GM21786 (cell line): ENCODE results near the gene CA10.

Experiments used
- ATAC-seq: cut with Tn5 transposase; IDR thresholded peaks from one replicate; pipeline ENCODE4 v1.9.1; 2021; ENCODE audit not compliant: unreplicated experiment

Gene CA10

DNA sequence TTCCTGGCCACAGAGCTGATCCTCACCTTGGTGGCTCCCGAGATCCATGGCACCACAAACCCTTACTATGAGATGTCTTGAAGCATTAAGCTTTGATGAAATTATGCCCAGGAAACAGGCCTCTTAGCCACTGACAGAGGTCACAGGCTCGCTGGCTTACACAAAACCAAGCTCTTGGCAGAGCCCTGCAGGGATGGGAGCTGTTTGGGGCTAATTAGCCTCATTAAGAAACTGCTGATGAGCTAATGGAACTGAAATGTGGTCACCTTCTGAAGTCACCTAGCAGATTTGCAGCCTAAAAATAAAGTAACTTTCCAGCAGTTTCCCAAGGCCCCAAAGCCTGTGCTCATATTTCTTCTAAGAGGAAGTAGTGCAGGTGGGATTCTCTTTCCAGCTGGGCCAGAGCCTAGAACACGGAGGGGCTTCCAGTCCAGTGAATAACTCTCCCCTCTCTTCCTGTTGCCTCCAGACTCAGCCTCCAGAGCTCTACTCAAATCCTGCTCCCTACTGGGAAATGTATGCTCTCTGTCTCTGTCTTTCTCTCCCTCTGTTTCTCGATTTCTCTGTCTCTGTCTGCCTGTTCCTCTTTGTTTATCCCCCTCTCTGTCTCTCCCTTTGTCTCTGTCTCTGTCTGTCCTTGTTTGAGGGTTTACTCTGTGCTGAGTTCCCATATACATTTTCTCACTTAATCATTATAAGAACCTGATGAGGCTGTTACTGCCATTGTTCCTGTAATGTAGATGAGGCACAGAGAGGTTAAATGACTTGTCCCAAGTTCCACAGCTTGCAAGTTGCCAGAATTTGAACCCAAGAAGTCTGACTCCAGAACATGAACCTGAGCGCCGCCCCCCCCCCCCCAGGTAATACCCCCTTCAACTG is 338.9 kb downstream of the CA10 start:
- ATAC-seq: no peak

DNA sequence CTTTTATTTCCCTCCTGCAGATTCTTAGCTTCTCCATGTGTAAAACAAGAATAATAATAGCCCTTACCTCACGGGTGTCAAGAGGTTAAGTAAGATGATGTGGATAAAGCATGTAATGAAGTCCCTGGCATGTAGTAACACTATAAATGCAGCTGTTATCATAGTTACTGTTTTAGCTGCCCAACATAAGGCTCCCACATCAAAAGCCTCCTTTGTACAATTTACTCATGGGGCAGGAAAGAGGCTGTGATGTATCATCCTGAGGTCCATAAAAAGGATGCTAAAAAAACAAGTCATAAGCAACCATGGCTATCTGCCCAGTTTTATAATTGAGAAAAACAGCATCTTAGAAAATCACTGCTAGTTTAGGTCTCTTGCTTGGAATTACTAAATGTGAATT is 339.7 kb downstream of the CA10 start:
- no peak for ATAC-seq

DNA sequence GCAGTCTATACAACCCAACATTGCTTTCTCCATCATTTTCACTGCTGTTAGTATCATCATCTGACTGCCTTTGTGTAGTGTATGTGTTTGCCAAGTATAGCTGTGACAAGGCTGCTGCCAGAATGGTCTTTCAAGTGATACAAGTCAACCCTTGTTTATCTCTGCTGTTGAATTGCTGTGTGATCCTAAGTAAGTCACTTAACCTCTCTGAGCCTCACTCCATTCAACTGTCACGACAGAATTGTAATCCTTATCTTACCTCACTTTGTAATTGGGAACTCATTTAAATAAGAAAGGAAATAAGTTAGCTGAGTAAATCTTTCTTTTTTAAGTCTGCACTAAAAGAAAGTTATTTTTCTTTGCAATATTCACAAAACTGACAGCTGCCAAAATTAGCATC is 340.6 kb downstream of the CA10 start:
- ATAC-seq: no peak

DNA sequence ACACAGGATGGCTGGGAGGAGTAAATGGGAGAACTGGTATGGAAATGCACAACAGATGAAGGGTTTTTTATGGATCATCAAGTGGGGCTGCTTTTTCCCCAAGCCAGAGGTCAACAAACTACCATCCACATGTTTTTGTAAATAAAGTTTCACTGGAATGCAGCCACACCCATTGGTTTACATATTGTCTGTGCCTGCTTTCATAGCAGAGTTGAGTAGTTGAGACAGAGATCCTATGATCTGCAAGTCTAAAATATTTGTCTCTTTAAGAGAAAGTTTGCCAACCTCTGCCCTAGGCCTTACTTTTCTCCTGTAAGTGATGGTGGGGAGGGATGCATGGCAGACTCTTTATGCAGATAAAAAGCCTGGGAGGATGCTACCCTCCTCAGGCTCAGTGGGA is 341.4 kb downstream of the CA10 start:
- no peak for ATAC-seq

DNA sequence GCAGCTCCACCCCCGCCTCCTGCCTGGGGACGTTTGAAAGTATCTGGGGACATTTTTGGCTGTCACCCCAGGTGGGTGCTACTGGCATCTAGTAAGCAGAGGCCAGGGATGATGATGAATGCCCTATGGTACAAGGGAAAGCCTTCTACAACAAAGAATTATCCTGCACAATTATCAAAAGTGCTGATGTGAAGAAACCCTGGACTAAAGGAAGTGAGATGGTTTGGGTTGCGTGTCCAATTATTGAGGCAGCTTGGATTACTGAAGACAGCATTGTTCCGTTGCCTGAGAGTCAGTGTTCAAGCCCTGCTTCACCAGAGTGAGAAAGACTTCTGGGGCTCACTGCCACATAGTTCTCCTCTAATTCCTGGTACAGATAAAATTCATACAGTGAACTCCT is 343.4 kb downstream of the CA10 start:
- no peak for ATAC-seq

DNA sequence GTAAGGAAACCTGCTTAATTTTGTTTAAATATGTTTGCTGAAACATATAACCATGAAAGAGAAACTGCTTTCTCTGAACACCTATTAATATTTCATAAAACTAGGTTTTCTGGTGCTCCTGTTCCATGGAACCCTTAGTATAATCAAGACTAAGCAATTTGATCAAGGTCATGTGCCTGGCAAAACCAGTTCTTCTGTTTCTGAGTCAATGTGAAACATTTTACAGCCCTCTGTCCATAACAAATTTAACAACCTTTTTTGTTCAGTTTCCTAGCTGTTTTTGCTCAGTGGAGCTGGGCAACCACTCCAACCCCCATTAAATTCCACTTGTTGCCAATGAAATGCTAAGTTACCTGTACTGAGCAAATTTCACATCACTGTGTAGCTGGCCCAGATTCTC is 344.0 kb downstream of the CA10 start:
- no peak for ATAC-seq

DNA sequence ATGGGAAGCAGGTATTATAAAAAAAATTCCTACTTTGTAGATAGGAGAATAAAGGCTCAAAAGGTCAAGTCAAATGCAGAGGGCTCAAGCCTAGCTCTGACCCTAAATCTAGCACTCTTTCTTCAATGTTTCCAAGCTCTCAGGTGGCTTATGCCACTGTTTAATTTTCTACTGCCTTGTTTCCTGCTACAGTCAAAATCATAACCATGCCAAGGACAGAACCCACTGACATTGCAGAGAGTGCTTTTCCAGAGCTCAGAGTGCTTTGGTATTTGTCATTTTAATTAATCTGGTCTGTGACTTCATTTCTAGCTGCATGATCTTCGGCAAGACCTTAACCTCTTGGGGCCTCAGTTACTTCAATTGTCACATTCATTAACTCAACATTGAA is 344.7 kb downstream of the CA10 start:
- ATAC-seq: no peak

DNA sequence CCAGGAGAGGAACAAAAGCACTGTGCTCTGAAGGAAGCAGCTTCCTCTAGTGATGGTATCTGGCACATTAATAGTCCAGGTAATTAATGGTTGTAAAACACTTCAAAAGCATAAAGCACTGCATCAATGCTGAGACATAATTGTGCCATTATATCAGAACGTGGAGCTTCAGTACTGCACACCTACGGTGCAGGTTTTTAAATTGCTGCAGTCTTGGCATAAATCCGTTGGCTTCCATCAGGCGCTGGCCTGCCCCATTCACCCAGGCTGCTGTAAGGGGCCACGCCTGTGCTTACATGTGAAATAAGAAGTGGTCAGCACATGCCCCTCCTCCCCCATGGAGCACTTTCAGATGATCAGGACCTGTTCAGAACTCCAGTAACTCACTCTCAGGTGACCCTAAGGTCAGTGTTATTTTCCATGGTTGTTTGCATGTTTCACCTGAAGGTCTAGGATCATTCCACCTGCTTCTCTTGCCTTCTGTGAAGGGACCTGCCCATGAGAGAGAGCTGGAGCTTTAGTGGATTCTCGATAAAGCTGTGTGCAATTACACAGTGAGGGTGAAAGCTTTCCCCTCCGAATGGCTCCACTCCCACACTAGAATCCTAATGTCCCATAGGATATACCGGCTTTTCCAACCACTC is 345.3 kb downstream of the CA10 start:
- ATAC-seq: no peak

DNA sequence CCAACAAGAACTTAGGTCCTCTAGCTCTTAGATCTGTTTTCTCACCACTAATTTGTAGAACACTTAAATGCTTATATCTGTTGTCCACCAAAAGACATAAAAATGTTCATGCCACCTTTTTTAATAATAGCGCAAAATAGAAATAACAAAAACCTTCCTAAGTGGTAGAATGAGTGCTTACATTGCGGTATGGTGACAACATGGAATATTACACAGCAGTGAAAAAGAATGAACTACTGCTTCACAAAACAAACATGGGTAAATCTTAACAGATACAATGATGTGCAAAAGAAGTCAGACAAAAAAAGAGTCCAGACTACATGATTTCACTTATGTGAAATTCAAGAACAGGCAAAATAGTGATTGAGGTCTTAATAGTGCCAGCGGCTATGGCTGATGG is 351.1 kb downstream of the CA10 start:
- ATAC-seq: no peak

DNA sequence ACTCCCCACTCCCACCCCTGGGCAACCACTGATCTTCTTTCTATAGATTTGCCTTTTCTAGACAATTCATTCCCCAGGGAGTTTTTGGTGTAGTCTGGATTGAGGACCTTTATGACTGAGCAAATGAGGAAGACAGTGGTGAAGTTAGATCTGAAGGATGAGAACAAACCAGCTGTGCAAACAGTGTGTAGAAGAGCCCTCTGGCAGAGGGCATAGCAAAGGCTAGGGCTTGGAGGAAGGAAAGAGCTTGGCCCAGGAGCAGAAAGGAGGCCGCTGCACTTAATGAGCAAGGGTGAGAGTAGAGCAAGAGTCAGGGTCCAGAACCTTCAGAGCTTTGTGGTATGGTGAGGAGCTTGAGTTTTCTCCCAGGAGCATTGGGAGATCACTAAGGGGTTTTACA is 352.7 kb downstream of the CA10 start:
- ATAC-seq: no peak

DNA sequence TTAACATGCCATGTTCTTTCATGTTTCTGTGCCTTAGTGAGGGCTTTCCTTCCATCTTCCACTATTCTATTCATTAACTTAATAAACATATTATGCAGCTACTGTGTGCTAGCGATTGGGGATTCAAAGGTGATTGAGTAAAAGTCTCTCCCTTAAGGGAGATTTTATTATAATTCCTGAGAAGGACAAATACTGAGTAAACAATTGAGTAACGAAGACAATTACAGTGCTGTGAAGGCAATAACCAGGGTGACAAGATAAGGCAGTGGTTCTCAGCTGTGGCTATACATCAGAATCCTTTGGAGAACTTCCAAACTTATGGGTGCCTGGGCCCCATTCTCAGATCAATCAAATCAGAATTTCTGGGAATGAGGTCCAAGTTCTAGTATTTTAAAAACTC is 353.3 kb downstream of the CA10 start:
- no peak for ATAC-seq

DNA sequence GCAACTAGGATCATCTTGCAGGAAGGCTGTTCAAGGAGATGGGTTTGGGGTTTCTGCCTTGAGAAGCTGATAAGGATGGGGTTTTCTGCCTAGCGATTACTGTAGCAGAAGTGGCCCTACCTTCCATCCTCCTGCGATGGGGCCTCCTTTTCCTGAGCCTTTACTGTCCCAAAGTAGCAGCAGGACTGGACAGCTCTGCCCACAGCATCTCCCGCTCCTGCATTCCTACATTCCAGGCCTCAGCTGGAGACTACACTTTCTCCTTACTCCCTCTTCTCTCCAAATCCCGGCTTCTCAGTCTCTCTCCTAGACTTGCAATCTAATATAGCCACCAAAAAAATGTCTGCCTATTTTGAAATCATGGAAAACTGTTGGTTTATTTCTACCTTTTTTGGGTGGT is 355.4 kb downstream of the CA10 start:
- ATAC-seq: no peak

DNA sequence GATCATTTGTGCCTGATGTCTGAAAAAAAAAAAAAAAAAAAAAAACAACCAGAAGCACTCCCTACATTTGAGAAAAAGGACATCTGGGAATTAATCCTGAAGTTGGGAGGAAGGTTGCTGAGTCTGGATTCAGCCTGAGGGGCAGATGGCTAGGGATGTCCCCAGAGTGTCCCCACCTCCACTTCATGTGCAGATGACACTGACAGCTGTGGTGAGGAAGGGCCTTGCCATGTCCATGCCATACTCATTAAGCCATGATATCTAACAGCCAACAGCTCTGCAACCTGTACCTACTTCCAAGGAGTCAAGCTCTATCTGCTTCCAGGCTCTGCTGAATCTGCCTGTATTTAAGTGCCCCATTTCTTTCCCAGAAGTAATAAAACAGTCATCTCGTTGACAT is 356.0 kb downstream of the CA10 start:
- ATAC-seq: no peak

DNA sequence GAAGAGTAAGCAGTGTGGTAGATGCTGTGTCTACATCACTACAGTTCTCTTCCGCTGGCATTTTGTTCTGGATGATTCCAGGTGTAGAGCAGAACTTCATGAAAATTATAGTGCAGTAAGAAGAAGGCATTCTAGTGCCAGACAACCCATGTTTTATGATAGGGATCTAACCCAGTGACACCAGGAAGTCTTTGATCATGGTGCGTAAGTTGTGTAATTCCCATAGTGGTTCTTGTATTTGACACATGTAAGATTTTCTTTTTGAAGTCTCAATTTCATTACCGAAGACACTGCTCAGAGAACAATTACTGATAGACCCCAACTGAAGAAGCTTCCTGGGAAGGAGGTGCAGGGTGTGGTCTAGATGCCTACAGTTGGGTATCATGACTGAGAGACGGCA is 356.9 kb downstream of the CA10 start:
- ATAC-seq: no peak

DNA sequence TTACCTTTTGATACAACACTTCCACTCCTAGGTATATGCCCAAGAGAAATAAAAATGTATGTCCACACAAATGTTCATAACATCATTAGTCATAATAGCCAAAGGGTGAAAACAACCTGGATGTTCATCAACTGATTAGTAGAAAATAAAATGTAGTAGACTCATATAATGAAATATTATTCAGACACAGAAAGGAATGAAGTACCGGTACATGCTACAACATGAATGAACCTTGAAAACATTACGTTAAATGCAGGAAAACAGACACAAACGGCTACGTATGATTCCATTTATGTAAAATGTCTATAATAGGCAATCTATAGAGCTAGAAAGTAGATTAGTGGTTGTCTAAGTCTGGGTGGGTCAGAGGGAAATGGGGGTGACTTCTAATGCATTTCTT is 358.5 kb downstream of the CA10 start:
- ATAC-seq: no peak

DNA sequence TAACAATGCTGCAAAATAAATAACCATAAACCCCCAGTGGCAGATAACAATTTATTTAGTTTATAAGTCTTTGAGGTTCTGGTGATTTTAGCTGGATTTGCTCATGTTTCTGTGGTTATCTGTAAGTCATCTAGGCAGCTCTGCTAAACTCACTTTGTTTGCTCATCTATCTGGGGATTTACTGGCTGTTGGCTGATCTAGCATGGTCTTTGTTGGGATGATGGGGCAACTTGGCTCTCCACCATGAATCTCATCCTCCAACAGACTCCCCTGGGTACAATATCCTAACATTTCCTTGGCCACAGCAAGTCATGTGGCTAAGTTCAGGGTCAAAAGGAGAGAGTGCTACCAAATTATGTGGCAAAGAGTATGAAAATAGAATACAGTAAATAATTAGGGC is 359.3 kb downstream of the CA10 start:
- no peak for ATAC-seq

DNA sequence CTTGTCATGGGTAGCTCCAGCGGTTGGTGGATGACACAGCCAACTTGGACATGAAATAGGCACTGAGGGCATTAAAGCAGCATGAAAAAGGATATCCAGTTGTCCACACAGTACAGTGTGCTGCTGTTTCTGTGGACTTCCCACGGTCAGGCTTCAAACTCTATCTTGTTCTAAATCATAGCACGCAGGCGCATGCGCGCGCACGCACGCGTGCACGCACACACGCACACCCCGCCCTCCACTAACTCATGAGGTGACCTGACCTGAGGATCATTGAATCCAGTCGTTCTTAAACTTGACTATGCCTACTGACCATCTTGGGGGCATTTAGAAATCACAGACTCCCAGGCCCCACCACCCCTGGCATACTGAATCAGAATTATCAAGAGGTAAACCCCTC is 361.4 kb downstream of the CA10 start:
- no peak for ATAC-seq

DNA sequence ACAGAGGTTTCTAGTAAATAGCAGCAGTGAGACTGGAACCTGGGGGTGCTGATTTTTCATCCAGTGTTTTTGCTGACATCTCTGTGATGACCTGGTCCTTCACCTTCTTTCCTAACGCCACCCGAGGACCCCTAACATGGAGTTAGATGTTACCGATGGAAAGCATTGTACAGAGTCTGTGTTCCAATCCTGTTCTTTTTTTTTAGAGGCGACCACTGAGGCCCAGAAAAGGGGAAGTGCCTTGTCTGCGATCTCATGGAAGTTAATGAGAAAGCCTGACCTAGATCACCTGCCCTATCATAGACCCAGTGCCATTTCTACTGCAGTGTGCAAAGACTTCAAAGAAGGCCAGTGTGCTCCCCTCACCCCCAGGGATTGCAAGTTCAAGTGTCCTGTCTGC is 362.5 kb downstream of the CA10 start:
- ATAC-seq: no peak

DNA sequence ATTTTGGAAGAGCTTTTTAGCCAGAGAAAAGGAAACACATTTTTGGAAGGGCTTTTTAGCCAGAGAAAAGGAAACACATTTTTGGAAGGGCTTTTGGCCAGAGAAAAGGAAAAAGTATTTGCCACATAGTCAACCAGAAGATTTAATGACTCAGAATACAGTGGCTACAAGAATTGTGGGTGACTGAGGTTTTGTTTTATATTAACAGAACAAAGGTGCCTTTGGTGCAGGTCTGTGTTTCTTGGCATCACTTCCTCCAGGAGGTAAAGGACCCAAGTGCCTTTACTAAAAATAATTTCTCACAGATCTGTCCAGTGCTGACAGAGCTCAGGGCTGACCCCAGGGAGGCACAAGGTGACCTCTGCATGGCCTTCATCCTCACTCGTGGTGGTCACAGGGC is 363.1 kb downstream of the CA10 start:
- ATAC-seq: no peak

DNA sequence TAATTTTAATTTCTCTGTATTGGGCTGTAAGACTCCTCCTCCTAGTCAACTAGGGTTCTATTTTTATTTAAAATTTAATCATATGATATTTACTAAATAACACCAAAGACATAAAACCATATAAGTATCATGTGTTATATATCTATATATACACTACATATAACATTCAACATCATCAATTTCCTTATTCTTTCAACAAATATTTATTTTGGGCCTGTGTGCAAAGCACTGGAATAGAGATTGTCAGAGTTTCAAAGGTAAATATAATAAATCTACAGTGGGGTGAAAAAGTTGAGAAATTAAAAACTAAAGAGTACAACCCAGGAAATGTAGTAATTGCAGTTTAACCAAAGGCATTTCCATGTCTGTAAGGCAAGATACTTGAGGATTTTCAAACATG is 364.0 kb downstream of the CA10 start:
- ATAC-seq: no peak

DNA sequence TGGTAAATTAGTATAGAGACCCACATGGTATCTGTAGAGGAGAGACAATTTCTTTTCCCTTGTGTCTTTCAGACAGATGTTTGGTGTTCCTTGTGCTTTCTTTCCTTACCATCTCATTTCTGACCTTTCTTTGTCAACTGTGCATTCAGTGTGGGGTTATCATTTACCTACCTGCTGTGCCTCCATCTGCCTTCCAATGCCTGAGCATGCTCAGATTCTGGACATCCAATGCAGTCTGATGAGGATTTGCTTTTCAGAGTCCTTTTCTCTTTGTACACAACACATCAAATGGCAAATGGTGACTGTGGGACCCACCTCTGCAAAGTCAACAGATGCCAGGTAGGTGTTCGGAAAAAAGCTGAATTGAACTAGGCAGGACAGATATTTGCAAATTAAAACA is 364.8 kb downstream of the CA10 start:
- ATAC-seq: no peak

DNA sequence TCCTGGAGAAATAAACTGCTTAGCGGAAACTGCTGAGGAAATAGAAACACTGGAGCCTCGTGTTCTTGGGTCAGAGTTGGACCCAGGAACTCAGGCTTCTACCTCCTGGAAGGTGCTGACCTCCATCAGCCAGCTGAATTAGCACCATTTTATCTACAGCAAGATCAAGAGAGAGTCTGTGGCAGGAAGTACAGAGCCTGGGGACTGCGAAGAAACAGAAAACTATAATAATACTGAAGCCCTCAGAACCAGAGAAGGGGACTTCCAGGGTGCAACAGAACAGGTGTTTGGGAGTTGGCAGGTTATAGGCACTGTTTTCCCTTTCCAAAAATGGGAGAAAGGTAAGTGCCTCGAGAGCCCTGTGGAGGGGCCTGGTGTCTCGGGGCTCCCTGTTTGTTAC is 379.7 kb downstream of the CA10 start:
- ATAC-seq: no peak
